HepG2 (cell line): Measurements from ENCODE around the gene ZC3H7B. TPM values are rescaled to one million over a fixed set of nuclear protein-coding genes. Genes with fewer than 3 reads are reported as not detected.
A peak's percentile ranks its signal among the peaks of the same experiment; 100 is the strongest.

Experiments used
- CENPX ChIP-seq: sonication (generic); formaldehyde crosslinking; IDR thresholded peaks from 2 replicates; pipeline ENCODE4 v1.9.0; 2021; ENCODE audit warnings: mild to moderate bottlenecking, missing genetic modification reagents, moderate library complexity
- DPF2 ChIP-seq: sonication (generic); formaldehyde crosslinking; IDR thresholded peaks from 2 replicates; pipeline ENCODE4 v1.4.0; 2020; ENCODE audit warnings: mild to moderate bottlenecking, low read depth, missing genetic modification reagents, borderline replicate concordance
- POLR2AphosphoS5 ChIP-seq: IDR thresholded peaks from 2 replicates; pipeline ENCODE4 v1.6.1; 2012; ENCODE audit warnings: low read depth, low read length
- polyA plus RNA-seq, 8 experiments: library from polyadenylated mRNA; depleted of rRNA in 3 of 8; stranded (reverse) in 7 of 8; unstranded in 1 of 8; fragments of >200 nt; fragmentation: Illumina TruSeq in 4 of 8; extraction: Trizol in 4 of 8; gene quantifications; 2 replicates each; pipeline versions ENCODE4 v1.2.1 to v1.2.3, GENCODE V29; 2011 to 2016; ENCODE audit warnings: low read depth in 4 of 8, missing spikeins in 1 of 8, mixed read lengths in 1 of 8; ENCODE audit not compliant: insufficient read depth in 1 of 8
- total RNA-seq, 5 experiments: library from RNA; depleted of rRNA; stranded (reverse); fragments of >200 nt; fragmentation: Illumina TruSeq; extraction: Trizol; gene quantifications; 2 replicates each; pipeline ENCODE4 v1.2.3, GENCODE V29; 2016; ENCODE audit warnings: low read depth in 1 of 5
- TF ChIP-seq, protein P1 (sequence below): sonication (generic); formaldehyde crosslinking; IDR thresholded peaks from 2 replicates; pipeline ENCODE4 v1.4.0; 2020; ENCODE audit warnings: missing genetic modification reagents
- TF ChIP-seq, protein P2 (sequence below): sonication (generic); formaldehyde crosslinking; IDR thresholded peaks from 2 replicates; pipeline ENCODE4 v1.4.0; 2020; ENCODE audit warnings: mild to moderate bottlenecking, missing genetic modification reagents, borderline replicate concordance
- TF ChIP-seq, protein P3 (sequence below): sonication (generic); formaldehyde crosslinking; IDR thresholded peaks from 2 replicates; pipeline ENCODE4 v1.4.0; 2020; ENCODE audit warnings: low read depth, mild to moderate bottlenecking, missing genetic modification reagents
- TF ChIP-seq, protein P4 (sequence below): sonication (generic); formaldehyde crosslinking; IDR thresholded peaks from 2 replicates; pipeline ENCODE4 v1.8.0; 2022; ENCODE audit warnings: mild to moderate bottlenecking, missing genetic modification reagents, moderate library complexity
- TF ChIP-seq, protein P5 (sequence below): sonication (generic); formaldehyde crosslinking; conservative IDR thresholded peaks from 2 replicates; pipeline ENCODE4 v1.4.0; 2020; ENCODE audit warnings: missing genetic modification reagents
- TF ChIP-seq, protein P6 (sequence below): sonication (generic); formaldehyde crosslinking; IDR thresholded peaks from 2 replicates; pipeline ENCODE4 v1.5.0; 2020; ENCODE audit warnings: mild to moderate bottlenecking, missing genetic modification reagents
- TF ChIP-seq, protein P7 (sequence below): sonication (generic); formaldehyde crosslinking; IDR thresholded peaks from 2 replicates; pipeline ENCODE4 v1.4.0; 2020; ENCODE audit warnings: mild to moderate bottlenecking, low read depth, missing genetic modification reagents
- TF ChIP-seq, protein P8 (sequence below): sonication (generic); formaldehyde crosslinking; IDR thresholded peaks from 2 replicates; pipeline ENCODE4 v1.4.0; 2020; ENCODE audit warnings: mild to moderate bottlenecking, missing genetic modification reagents

ZC3H7B gene
- total and polyA plus RNA-seq, 2 of the 13 experiments (the other 11 are each of a cell fraction or from before 2014, with no cell fraction given), result 26.4 to 37.2 TPM

DNA sequence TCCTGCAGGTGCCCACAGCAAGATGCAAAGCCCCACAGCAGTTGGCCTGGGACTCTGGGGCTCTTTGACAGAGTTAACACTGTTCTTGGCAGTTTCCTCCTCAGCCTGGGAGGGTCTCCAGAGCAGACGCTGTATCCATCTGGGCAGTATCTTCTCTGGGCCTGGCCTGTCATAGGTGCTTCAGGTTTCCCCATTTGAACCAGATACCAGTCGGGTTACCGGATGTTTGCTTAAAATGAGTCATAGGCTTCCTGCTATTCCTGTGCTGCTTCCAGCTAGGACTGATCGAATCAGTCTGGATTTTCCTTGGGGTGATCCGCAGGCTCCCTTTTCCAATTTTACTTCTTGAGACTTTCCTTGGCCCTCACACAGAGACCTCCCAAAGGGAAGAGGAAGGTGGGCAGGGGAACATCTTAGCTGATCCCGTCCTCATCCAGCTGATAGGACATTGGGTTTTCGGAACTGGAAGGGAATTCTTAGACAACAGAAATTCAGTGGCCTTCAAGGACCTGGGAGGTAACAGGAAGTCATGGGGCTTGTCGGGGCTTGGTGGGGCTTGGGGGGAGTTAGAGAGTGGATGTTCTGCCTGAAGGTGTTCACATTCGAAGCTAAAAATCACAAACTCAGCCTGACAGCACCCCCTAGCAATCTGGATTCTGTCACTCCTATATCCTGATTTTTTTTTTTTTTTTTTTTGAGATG is 12.9 kb upstream of the ZC3H7B start (continued):
- TF ChIP-seq, protein P1, sequence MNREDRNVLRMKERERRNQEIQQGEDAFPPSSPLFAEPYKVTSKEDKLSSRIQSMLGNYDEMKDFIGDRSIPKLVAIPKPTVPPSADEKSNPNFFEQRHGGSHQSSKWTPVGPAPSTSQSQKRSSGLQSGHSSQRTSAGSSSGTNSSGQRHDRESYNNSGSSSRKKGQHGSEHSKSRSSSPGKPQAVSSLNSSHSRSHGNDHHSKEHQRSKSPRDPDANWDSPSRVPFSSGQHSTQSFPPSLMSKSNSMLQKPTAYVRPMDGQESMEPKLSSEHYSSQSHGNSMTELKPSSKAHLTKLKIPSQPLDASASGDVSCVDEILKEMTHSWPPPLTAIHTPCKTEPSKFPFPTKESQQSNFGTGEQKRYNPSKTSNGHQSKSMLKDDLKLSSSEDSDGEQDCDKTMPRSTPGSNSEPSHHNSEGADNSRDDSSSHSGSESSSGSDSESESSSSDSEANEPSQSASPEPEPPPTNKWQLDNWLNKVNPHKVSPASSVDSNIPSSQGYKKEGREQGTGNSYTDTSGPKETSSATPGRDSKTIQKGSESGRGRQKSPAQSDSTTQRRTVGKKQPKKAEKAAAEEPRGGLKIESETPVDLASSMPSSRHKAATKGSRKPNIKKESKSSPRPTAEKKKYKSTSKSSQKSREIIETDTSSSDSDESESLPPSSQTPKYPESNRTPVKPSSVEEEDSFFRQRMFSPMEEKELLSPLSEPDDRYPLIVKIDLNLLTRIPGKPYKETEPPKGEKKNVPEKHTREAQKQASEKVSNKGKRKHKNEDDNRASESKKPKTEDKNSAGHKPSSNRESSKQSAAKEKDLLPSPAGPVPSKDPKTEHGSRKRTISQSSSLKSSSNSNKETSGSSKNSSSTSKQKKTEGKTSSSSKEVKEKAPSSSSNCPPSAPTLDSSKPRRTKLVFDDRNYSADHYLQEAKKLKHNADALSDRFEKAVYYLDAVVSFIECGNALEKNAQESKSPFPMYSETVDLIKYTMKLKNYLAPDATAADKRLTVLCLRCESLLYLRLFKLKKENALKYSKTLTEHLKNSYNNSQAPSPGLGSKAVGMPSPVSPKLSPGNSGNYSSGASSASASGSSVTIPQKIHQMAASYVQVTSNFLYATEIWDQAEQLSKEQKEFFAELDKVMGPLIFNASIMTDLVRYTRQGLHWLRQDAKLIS (CRISPR knock-in tag), result no peak; the same call in 1 of the 2 replicates
- TF ChIP-seq, protein P2, sequence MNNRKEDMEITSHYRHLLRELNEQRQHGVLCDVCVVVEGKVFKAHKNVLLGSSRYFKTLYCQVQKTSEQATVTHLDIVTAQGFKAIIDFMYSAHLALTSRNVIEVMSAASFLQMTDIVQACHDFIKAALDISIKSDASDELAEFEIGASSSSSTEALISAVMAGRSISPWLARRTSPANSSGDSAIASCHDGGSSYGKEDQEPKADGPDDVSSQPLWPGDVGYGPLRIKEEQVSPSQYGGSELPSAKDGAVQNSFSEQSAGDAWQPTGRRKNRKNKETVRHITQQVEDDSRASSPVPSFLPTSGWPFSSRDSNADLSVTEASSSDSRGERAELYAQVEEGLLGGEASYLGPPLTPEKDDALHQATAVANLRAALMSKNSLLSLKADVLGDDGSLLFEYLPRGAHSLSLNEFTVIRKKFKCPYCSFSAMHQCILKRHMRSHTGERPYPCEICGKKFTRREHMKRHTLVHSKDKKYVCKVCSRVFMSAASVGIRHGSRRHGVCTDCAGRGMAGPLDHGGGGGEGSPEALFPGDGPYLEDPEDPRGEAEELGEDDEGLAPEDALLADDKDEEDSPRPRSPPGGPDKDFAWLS, result no peak
- TF ChIP-seq, protein P3, sequence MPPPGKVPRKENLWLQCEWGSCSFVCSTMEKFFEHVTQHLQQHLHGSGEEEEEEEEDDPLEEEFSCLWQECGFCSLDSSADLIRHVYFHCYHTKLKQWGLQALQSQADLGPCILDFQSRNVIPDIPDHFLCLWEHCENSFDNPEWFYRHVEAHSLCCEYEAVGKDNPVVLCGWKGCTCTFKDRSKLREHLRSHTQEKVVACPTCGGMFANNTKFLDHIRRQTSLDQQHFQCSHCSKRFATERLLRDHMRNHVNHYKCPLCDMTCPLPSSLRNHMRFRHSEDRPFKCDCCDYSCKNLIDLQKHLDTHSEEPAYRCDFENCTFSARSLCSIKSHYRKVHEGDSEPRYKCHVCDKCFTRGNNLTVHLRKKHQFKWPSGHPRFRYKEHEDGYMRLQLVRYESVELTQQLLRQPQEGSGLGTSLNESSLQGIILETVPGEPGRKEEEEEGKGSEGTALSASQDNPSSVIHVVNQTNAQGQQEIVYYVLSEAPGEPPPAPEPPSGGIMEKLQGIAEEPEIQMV (CRISPR knock-in tag), result no peak
- TF ChIP-seq DPF2 (CRISPR knock-in tag), result peak; percentile 57; the same call in 1 of the 2 replicates
- TF ChIP-seq, protein P4, sequence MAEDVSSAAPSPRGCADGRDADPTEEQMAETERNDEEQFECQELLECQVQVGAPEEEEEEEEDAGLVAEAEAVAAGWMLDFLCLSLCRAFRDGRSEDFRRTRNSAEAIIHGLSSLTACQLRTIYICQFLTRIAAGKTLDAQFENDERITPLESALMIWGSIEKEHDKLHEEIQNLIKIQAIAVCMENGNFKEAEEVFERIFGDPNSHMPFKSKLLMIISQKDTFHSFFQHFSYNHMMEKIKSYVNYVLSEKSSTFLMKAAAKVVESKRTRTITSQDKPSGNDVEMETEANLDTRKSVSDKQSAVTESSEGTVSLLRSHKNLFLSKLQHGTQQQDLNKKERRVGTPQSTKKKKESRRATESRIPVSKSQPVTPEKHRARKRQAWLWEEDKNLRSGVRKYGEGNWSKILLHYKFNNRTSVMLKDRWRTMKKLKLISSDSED, result no peak
- TF ChIP-seq, protein P5, sequence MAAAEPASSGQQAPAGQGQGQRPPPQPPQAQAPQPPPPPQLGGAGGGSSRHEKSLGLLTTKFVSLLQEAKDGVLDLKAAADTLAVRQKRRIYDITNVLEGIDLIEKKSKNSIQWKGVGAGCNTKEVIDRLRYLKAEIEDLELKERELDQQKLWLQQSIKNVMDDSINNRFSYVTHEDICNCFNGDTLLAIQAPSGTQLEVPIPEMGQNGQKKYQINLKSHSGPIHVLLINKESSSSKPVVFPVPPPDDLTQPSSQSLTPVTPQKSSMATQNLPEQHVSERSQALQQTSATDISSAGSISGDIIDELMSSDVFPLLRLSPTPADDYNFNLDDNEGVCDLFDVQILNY (CRISPR knock-in tag), result no peak
- TF ChIP-seq POLR2AphosphoS5, result peak; percentile 74
- TF ChIP-seq, protein P6, sequence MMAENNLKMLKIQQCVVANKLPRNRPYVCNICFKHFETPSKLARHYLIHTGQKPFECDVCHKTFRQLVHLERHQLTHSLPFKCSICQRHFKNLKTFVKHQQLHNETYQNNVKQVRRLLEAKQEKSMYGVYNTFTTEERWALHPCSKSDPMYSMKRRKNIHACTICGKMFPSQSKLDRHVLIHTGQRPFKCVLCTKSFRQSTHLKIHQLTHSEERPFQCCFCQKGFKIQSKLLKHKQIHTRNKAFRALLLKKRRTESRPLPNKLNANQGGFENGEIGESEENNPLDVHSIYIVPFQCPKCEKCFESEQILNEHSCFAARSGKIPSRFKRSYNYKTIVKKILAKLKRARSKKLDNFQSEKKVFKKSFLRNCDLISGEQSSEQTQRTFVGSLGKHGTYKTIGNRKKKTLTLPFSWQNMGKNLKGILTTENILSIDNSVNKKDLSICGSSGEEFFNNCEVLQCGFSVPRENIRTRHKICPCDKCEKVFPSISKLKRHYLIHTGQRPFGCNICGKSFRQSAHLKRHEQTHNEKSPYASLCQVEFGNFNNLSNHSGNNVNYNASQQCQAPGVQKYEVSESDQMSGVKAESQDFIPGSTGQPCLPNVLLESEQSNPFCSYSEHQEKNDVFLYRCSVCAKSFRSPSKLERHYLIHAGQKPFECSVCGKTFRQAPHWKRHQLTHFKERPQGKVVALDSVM (CRISPR knock-in tag), result no peak
- TF ChIP-seq, protein P7, sequence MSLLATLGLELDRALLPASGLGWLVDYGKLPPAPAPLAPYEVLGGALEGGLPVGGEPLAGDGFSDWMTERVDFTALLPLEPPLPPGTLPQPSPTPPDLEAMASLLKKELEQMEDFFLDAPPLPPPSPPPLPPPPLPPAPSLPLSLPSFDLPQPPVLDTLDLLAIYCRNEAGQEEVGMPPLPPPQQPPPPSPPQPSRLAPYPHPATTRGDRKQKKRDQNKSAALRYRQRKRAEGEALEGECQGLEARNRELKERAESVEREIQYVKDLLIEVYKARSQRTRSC (CRISPR knock-in tag), result no peak
- no peak for TF ChIP-seq CENPX (CRISPR knock-in tag)
- TF ChIP-seq, protein P8, sequence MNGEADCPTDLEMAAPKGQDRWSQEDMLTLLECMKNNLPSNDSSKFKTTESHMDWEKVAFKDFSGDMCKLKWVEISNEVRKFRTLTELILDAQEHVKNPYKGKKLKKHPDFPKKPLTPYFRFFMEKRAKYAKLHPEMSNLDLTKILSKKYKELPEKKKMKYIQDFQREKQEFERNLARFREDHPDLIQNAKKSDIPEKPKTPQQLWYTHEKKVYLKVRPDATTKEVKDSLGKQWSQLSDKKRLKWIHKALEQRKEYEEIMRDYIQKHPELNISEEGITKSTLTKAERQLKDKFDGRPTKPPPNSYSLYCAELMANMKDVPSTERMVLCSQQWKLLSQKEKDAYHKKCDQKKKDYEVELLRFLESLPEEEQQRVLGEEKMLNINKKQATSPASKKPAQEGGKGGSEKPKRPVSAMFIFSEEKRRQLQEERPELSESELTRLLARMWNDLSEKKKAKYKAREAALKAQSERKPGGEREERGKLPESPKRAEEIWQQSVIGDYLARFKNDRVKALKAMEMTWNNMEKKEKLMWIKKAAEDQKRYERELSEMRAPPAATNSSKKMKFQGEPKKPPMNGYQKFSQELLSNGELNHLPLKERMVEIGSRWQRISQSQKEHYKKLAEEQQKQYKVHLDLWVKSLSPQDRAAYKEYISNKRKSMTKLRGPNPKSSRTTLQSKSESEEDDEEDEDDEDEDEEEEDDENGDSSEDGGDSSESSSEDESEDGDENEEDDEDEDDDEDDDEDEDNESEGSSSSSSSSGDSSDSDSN (CRISPR knock-in tag), result no peak
